ENCODE data around the gene MRPS14. TPM values are rescaled to one million over a fixed set of nuclear protein-coding genes. Genes with fewer than 3 reads are reported as not detected.
"Not testable (repeated sequence)": the region's sequence is repeated elsewhere in the genome, so short reads cannot be mapped to it uniquely, and the experiment has no call there.

Gene MRPS14
- total and polyA plus RNA-seq, 12 donors: 8.9 to 31.5 (median 25.7) TPM

DNA sequence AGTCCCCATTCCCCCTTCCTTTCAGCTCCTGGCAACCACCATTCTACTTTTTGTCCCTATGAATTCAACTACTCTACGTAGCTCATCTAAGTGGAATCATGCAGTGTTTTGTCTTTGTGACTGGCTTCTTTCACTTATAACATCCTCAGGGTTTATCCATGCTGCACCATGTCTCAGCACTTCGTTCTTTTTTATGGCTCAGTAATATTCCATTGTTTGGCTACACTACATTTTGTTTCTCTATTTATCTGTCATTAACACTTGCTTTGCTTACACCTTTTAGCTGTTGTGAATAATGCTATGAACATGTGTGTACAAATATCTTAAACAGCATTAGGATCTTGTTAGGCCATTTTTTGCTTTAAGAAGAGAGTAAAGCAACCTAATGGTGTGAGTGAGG is 1.5 kb upstream of the MRPS14 start:
- H3K4me1 ChIP-seq: peaks cover 0 to 20% (median 14%) of the 10 kb centered on the region in 9 donors
- DNase-seq: no peak
- TF ChIP-seq, protein P1, sequence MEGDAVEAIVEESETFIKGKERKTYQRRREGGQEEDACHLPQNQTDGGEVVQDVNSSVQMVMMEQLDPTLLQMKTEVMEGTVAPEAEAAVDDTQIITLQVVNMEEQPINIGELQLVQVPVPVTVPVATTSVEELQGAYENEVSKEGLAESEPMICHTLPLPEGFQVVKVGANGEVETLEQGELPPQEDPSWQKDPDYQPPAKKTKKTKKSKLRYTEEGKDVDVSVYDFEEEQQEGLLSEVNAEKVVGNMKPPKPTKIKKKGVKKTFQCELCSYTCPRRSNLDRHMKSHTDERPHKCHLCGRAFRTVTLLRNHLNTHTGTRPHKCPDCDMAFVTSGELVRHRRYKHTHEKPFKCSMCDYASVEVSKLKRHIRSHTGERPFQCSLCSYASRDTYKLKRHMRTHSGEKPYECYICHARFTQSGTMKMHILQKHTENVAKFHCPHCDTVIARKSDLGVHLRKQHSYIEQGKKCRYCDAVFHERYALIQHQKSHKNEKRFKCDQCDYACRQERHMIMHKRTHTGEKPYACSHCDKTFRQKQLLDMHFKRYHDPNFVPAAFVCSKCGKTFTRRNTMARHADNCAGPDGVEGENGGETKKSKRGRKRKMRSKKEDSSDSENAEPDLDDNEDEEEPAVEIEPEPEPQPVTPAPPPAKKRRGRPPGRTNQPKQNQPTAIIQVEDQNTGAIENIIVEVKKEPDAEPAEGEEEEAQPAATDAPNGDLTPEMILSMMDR (IDR thresholded peaks at IDR 0.05): no peak
- no peak overlapping the region for H3K4me3 ChIP-seq
- 96% methylated on average over 2 of the region's 2 CpGs for WGBS, 2 donors
- intact Hi-C loops (cut with DNase I): loop anchor here in 2 of 10 donors (10.0 kb wide), 2 partner anchors 190 to 290 kb away; no protein-coding TSS in a partner anchor
- H3K27me3 ChIP-seq: no peaks in the 10 kb centered on the region
- H3K27ac ChIP-seq: no peak overlapping the region
- H3K36me3 ChIP-seq: peaks cover 0 to 8% (median 0%) of the 10 kb centered on the region in 9 donors
- no peaks in the 10 kb centered on the region for H3K9me3 ChIP-seq
- no peak for ATAC-seq

DNA sequence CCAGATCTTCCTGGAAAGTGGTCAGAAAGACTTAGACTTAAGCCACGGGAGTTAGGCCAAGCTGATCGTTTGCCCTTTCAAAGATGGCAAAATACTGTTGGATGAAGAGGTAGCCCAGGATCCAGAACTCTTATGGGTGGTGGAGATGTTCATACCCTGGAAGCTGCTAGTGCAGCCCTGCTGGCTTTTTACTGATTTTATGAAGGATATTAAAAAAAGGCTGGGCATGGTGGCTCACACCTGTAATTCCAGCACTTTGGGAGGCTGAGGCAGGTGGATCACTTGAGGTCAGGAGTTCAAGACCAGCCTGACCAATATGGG is 657 bp upstream of the MRPS14 start:
- DNase-seq, ATAC-seq, H3K27me3 ChIP-seq, H3K9me3 ChIP-seq: not testable (repeated sequence)
- H3K27ac ChIP-seq: peak overlapping the region in 9 of 10 donors; percentile 60 to 92 (median 82)
- H3K4me3 ChIP-seq: peak overlapping the region; percentile 69 to 93 (median 82)
- peaks cover 0 to 20% (median 14%) of the 10 kb centered on the region in 9 donors for H3K4me1 ChIP-seq
- WGBS, 2 donors: 95 to 96% methylated on average over 2 of the region's 2 CpGs
- H3K36me3 ChIP-seq: peaks cover 0 to 15% (median 3%) of the 10 kb centered on the region in 9 donors
- intact Hi-C loops (cut with DNase I): loop anchor here in 3 of 10 donors (2.0 to 10.0 kb wide), 3 partner anchors 23 to 291 kb away; no protein-coding TSS in a partner anchor

DNA sequence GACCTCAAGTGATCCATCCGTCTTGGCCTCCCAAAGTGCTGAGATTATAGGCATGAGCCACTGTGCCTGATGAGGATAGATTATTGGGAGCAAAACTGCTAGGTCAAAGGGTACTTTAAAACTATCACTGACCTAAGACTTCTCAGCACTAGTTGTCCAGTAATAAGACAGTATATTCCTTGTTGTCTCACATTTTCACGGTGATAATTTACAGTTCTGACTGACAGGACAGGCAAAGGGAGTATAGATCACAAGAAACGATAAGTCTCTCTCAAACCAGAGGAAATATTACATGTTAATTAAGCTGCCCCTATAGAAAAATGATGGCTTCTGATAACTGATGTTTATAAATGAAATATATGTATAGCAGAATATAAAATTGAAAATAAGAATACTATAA is 3.7 kb downstream of the MRPS14 start:
- 83 to 90% methylated on average over 3 of the region's 3 CpGs for whole genome bisulfite sequencing, 2 donors
- Histone ChIP-seq H3K27ac (no peak overlapping the region), H3K9me3 (no peaks in the 10 kb centered on the region), H3K4me3 (no peak overlapping the region), H3K27me3 (no peaks in the 10 kb centered on the region), H3K36me3 (peaks cover 0 to 59% (median 33%) of the 10 kb centered on the region in 9 donors), H3K4me1 (peaks cover 0 to 20% (median 15%) of the 10 kb centered on the region in 9 donors)
- no peak for DNase-seq
- intact Hi-C loops (cut with DNase I): no loop called here
- TF ChIP-seq, protein P1 (IDR thresholded peaks at IDR 0.05): no peak
- ATAC-seq: no peak

DNA sequence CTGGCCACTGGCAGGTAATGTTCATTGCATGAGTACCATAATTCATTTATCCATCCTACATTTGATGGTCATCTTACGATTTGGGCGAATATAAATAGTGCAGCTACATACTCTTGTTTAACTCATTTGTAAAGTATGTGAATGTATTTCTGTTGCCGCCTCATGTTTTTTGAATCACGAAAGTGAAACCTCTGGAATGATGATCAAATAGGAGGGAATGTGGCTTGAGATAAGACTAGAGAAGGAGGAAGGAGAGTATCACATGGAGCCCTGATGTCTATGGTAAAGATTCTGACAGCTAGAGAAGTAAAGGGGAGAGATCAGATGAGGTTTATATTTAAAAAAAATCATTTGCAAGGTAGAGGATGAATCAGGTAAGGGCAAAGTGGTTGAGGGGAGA is 8.0 kb downstream of the MRPS14 start:
- WGBS, 2 donors: 78 to 82% methylated on average over 4 of the region's 4 CpGs
- Histone ChIP-seq H3K9me3 (no peaks in the 10 kb centered on the region), H3K4me1 (peaks cover 0 to 6% (median 0%) of the 10 kb centered on the region in 9 donors), H3K4me3 (no peak overlapping the region), H3K36me3 (peaks cover 0 to 99% (median 59%) of the 10 kb centered on the region in 9 donors), H3K27me3 (no peaks in the 10 kb centered on the region), H3K27ac (no peak overlapping the region)
- intact Hi-C loops (cut with DNase I): no loop called here
- no peak for DNase-seq
- TF ChIP-seq, protein P1 (IDR thresholded peaks at IDR 0.05): no peak
- ATAC-seq: no peak

DNA sequence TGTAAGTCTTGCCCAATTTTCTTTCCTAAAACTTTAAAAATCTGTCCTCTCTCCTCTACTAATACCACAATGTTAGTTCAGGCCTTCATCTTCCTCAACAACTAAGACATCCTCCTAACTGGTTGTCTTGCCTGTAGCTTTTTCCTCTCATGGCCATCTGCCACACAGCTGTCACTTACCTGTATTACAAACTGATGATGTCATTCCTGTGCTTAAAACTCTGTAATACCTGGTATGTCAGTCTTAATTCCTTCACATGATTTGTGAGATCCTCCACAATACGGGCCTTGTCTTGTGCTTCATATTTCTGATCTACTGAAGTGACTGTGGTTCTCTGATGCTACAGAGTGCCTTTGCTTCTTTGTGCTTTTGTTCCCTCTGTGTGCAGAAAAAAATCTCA is 9.8 kb downstream of the MRPS14 start:
- WGBS, 2 donors: 85 to 90% methylated on average over 1 of the region's 1 CpG
- Histone ChIP-seq H3K27me3 (no peaks in the 10 kb centered on the region), H3K9me3 (no peaks in the 10 kb centered on the region), H3K36me3 (peaks cover 0 to 100% (median 59%) of the 10 kb centered on the region in 9 donors), H3K27ac (no peak overlapping the region), H3K4me3 (no peak overlapping the region), H3K4me1 (peaks cover 0 to 15% (median 7%) of the 10 kb centered on the region in 9 donors)
- intact Hi-C loops (cut with DNase I): no loop called here
- TF ChIP-seq, protein P1 (IDR thresholded peaks at IDR 0.05): no peak
- ATAC-seq (no peak), DNase-seq (no peak)

All from heart right ventricle (tissue), 16 donors.